ENCODE data around the gene FKBP1B. TPM values are rescaled to one million over a fixed set of nuclear protein-coding genes. Genes with fewer than 3 reads are reported as not detected.

Gene FKBP1B
- total RNA-seq, 1 experiment from 2014 or later = 59.7 TPM

- peak overlapping the region in 1 of 3 experiments; percentile 87; a peak in 2 of 7 replicates for H3K27ac Mint-ChIP-seq
- no peak for TF ChIP-seq CTCF (conservative IDR thresholded peaks at IDR 0.05)
These were observed 33.2 kb upstream of the FKBP1B start for GRCh38 chr2:24016376-24016761.

More at GRCh38 chr2:24016376-24016761, 33.2 kb upstream of the FKBP1B start:
- no peak overlapping the region for H3T11ph ChIP-seq (ENCODE audit: low read length)
- Mint-ChIP-seq H3K4me3 (no peak overlapping the region), H3K9me3 (no peaks in the 10 kb centered on the region), H3K4me1 (peaks cover 21% of the 10 kb centered on the region in 2 experiments), H3K36me3 (ENCODE audit: insufficient read depth in 1 of 3, low read depth in 3 of 3) (no peaks in the 10 kb centered on the region; a peak in 1 of 7 replicates), H3K27me3 (ENCODE audit: low read depth) (no peaks in the 10 kb centered on the region)
- no peak overlapping the region for H2BK120ac ChIP-seq (ENCODE audit: low read depth, low read length, poor library complexity, severe bottlenecking)
- no peaks in the 10 kb centered on the region; the same call in 1 of the 2 replicates for H3K4me1 ChIP-seq (ENCODE audit: insufficient read depth, low read length)
- H3K56ac ChIP-seq (ENCODE audit: insufficient read length, low read depth, low read length) = no peak overlapping the region
- H3K4me2 ChIP-seq (ENCODE audit: insufficient read depth, insufficient read length, low read length) = no peak overlapping the region
- no peak overlapping the region for H3K9ac ChIP-seq (ENCODE audit: extremely low read depth, insufficient read length, low read length)
- H2AFZ ChIP-seq (ENCODE audit: low read length) = no peak overlapping the region
- no peak overlapping the region for H4K91ac ChIP-seq (ENCODE audit: insufficient read length, low read depth, low read length)
- no peak overlapping the region for H2BK12ac ChIP-seq (ENCODE audit: insufficient read length, low read depth, low read length)
- no peak overlapping the region for H3K23ac ChIP-seq (ENCODE audit: insufficient read length, low read depth, low read length)
- no peak for DNase-seq
- H2BK20ac ChIP-seq (ENCODE audit: low read depth, low read length, poor library complexity, severe bottlenecking) = no peak overlapping the region
- peak overlapping the region; percentile 46; the same call in 1 of the 2 replicates for H3K14ac ChIP-seq (ENCODE audit: insufficient read depth, low read length)
- no peak overlapping the region; the same call in 1 of the 2 replicates for H3K4ac ChIP-seq (ENCODE audit: low read depth, low read length)
- no peaks in the 10 kb centered on the region for H3K79me1 ChIP-seq (ENCODE audit: insufficient read depth, low read depth, low read length, poor library complexity, severe bottlenecking)
- WGBS (ENCODE audit: extremely low coverage, insufficient read length, low lambda C conversion rate) = no CpG with 5 or more reads among the region's 9 CpGs
- H3K27ac ChIP-seq (ENCODE audit: insufficient read length, low read depth, low read length) = no peak overlapping the region
- no peak overlapping the region for H4K5ac ChIP-seq (ENCODE audit: insufficient read length, low read depth, low read length)
- no peak overlapping the region for H3K18ac ChIP-seq (ENCODE audit: insufficient read length, low read depth, low read length)
- H3K79me2 ChIP-seq (ENCODE audit: insufficient read depth, low read length) = no peaks in the 10 kb centered on the region
- peaks cover 2% of the 10 kb centered on the region for H3K23me2 ChIP-seq (ENCODE audit: insufficient read length, low read depth, low read length, poor library complexity, severe bottlenecking)
- no peaks in the 10 kb centered on the region for H3K27me3 ChIP-seq (ENCODE audit: insufficient read depth, low read length)
- no peaks in the 10 kb centered on the region for H3K9me3 ChIP-seq (ENCODE audit: control insufficient read depth, low read depth, low read length)
- no peak overlapping the region for H2BK15ac ChIP-seq (ENCODE audit: low read depth, low read length)
- no peak overlapping the region for H2AK5ac ChIP-seq (ENCODE audit: insufficient read length, low read length)
- no peak overlapping the region for H4K8ac ChIP-seq (replicated peaks; ENCODE audit: insufficient read length, low read depth, low read length)
- H2BK5ac ChIP-seq (ENCODE audit: insufficient read length, low read length) = no peak overlapping the region
- no peaks in the 10 kb centered on the region for H4K20me1 ChIP-seq (ENCODE audit: control insufficient read depth, insufficient read depth, insufficient read length)
